HG02623 (cell line): ENCODE results near the gene PTPN1.

ENCODE experiments used
- ATAC-seq: cut with Tn5 transposase; IDR thresholded peaks from one replicate; pipeline ENCODE4 v1.9.1; 2021; ENCODE audit warnings: moderate library complexity; ENCODE audit not compliant: unreplicated experiment

The PTPN1 gene

GRCh38 chr20:50510706-50511542 is 741 bp downstream of the PTPN1 start:
- no peak for ATAC-seq

GRCh38 chr20:50512323-50512722 is 2.1 kb downstream of the PTPN1 start:
- ATAC-seq, result no peak

DNA sequence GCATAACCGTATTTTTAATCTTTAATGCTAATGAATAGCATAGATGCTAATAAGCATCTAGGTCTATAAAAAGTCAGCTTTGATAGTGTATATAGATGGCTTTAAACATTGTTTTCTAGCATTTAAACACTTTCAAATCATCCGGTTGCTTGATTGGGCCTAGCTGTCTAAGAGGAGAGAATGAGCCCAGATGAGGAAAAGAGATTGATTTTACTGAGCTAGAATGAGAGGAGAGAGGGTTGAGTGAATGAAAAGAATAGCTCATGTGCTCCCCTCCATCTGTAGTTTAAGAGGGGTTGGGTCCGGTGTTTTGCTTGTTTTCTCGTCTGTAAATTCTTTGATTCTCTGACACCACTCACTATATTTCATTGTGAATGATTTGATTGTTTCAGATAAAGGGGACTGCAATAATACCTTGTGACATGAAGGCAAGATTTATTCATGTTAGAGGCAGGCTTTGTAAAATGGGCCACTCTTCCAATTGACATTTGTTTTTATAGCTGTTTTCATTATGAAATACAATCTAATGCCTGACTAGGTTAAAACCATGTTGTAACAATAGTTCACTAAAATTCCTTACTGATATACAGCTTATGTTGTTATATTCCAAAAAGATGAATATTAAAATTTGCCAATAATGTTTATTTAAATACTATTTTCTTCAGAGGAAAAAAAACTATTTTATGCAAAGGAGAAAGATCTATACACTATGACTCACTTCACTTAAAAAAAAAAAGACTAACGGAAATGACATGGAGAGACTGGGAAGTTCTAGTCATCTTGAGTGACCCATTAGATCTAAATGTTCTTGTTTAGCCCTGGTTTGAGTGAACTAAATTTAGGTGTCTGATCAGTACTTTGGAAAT is 3.2 kb downstream of the PTPN1 start:
- ATAC-seq, result no peak

DNA sequence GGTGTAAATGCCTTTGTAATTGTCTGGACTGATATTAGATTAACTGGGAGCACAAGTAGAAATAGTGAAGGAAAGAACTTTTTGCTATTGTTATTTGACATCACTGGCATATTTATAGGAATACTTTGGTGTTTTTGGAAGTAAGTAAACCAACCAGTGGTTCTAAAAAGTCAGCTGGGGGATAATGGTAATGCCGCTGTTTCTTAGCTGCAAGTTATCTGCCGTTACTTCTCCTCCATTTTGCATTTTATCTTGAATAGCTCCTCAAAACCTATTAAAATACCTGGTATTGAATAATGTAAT is 3.8 kb downstream of the PTPN1 start:
- no peak for ATAC-seq

- no peak for ATAC-seq
Measured at GRCh38 chr20:50514750-50515149, 4.6 kb downstream of the PTPN1 start.

DNA sequence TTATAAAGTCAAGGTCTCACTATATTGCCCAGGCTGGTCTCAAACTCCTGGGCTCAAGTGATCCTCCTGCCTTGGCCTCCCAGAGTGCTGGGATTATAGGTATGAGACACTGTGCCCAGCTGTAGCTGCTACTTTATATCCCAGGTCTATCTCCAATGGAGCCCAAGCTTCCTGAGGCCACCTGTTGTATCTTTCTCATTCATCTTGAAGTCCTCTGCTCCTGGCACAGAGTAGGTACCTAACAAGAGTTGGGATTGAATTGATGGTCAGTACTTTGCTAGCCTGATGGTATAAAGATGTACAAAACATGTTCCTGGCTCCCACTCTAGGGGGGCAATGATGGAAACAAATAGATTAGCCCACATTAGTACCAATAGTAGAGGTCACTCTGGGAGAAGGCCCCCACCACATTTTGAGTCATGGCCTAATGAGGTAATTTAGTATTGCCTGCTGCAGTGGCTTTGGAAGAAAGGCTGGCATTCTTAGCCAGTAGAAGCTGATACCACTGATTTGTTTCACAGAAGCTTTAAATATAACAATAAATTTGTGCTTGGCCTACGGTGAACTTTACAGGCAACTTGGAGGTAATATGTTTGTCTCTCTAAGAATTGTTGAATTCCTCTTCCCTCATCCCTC is 5.4 kb downstream of the PTPN1 start:
- no peak for ATAC-seq

- ATAC-seq, result peak; percentile 33
Measured at GRCh38 chr20:50516180-50516934, 6.2 kb downstream of the PTPN1 start.

GRCh38 chr20:50516935-50517816 is 7.0 kb downstream of the PTPN1 start:
- ATAC-seq, result no peak

DNA sequence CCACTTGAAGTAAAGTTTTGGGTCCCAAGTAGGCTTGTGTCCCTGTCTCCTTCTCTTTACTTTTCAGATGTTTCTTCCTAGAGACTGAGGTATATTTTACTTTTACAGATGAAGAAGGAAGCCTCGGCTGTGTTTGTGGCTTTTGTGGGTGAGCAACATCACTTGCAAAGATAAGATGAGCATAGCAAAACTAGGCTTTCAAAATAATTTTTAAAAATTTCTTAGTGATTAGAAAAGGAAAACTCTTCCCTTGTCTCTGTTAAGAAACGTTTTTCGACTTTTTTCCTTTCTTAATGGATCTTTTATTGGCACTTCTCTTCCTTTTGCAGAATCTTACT is 7.6 kb downstream of the PTPN1 start:
- ATAC-seq, result no peak

- ATAC-seq, result no peak
Measured at GRCh38 chr20:50518270-50518721, 8.1 kb downstream of the PTPN1 start.

DNA sequence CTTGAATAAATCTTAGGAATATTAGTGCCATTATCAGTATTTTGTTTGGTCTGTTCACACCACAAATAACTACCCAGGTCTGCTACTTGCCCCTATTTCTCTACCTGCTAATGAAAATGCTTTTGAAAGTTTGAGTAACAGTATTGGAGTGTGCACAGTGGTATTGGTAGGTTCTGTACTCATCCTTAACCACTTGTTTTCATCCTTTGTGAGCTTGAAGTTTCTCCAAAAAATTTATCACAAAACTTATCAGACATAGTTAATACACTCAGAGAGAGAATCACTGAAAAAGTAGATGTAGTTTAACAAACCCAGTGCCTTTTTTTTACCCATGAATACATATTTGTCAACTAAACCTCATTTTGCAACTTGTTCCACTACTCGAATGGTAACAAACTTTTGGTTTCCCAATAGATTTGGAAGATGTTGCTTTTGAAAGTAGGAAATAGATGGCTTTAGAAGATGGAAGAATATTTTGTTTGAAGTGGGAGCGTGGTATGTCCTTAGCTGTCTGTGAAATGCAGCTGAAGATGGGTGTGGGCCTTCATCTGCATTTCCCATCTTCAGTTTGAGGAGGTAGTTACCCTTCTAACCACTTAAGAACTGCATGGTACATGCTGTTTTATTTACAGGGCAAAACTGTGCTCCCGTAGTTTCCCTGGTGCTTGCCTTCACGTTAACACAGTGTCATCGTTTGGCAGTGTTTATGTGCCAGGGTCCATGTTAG is 9.0 kb downstream of the PTPN1 start:
- ATAC-seq, result no peak

DNA sequence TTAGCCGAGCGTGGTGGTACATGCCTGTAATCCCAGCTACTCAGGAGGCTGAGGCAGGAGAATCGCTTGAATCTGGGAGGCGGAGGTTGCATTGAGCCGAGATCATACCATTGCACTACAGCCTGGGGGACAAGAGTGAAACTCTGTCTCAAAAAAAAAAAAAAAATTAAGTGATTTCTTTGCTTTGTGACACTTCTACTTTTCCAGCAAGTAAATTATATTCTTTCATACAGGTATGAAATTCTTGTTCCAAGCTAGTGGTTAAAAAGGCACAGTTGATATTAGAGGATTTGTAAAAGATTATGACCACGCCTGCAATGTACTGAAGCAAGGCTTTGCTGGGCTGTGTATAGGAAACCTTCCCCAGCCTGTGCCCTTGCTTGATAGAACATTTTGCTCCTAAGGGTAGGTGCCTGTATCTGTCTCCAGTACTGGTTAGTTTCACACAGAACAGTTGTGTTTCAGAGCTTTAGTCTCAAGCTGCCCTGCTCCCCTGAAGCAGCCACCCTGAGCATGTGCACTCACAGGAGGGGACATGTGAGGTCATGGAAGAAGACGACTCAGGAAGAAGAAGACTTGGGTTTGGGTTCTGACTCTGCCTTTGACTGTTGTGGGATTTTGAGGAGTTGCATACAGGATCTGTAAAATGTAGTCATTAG is 10.2 kb downstream of the PTPN1 start:
- ATAC-seq, result no peak

DNA sequence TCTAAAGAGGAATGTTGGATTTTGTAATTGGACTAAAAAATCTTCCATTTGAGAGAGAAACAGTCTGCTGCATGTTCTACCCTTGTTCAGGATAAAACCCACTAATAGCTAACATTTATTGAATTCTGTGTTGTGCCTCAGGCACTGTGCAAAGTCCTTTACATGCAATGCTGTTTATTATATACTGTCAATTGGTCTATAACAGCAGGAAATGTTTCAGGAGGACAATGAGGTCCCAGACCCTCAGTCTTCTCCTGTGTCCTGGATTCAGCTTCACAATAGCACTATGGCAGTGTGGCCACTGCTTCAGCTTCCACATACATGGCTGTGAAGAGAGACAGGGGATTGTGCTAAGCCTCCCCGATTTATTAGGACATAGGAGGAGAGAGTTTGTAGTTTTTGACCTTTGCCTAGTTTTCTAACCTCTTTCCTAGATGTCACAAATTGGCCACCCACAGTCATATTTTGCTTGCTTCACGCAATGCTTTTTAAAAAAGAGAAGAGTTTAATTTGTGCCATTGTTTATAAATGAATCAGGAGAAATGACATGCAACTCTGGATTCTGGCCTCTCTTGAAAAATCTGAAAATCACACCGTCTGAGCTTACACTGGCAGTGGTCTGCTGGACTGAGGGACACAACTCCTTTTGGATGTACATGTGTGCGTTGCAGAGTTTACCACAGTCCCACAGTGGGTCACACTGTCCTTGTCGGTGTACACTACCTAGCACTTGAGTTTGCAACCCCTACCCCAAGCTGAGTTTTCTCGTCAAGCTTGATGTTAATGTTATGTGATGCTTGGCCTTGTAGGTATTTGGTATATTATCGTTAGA is 11.3 kb downstream of the PTPN1 start:
- ATAC-seq, result no peak

DNA sequence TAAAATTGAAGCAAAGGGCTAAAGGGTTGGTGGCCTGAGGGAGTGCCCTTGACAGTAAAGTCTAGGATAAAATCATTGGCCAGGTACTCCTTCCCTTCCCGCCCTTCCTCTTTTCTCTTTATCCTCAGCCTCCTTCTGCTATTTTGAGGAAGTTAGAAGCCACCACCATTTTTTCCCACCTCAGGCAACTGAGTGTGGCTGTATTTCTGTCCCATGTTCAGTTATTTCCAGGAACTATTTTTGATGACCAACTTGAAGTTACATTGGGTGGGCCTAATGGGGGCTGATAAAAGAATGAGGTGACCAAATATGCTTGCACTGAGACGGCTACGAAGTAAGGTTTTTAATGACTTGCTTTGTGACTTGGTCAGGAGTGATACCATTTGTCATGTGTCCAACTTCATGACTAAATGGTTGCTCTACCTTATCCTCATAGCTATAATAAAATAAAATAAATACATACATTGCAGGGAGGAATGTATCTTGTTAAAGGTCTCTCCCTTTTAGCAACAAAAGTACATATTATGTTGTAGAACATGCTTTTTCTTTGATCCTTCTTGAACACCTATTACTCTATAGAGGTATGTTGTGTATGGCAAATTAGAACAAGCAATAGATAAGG is 12.0 kb downstream of the PTPN1 start:
- no peak for ATAC-seq

DNA sequence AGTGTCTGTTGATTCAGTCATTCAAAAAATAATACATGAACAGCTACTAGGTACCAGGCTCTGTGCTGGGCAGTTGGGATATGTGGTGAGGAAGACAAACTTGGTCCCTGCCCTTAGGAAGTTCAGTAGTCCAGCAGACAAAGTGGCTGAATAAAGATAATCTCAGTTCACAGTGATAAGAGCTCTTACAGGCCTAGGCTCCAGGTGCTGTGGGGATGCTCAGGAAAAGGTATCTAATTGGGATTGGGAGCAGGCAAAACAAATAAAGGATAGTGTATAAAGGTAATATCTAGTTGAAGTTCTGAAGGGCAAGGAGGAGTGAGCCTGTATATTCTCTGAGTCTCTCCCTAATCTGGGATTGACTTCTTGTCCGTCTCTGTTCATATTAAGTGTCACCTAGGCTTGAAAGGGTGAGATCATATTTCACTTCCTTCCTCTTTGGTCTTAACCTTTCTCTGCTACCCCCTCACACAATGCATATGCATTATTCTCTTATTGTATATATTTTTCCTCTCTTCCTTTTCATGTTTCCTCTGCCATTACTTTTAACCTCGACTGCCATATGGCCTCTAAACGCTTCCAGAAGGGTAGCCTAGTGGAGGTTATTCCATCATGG is 13.5 kb downstream of the PTPN1 start:
- ATAC-seq, result no peak

DNA sequence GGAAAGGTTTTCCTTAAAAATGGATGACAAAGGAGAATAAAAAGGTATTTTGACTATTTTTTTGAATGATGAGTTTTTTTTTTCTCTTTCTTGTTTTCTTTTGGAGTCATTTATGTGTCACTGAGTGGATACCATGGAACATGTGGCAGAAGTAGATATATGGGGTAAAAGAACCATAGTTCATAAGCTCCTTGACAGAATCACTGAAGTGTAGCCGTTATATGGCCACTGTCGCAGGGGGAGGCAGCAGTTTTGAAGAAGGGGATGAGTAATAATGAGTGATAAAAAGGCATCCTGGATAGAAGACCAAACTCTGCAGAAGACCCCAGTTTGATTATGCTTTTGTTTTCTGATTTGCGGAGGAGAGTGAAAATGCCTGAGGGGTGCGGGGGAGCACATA is 15.5 kb downstream of the PTPN1 start:
- ATAC-seq, result no peak

DNA sequence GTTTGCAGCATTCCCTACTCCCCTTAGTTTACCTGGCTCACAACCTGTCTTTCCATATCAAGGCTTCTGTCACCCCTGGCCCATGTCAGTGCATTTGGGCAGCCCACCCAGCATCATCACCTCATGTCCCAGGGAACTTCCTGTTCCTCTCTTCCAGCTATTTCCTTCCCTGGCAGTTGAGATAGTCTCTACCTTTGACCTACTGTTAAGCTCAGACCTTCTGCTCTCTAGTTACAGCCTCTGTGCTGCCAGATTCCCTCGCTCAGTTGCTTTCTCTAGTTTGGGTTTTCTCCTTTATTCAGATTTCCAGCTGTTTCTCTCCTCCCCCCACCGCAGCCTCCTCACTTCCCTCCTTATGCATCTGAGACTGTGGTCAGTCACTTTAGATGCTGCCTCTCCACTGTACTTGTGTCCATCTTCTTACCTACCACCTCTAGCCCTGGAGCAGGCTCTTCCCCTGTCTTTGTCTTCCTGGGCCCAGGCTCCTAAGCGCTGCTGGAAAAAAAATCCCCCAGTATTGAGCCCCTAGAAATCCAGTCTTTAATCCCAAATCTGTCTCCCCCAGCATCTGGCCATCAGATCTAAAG is 16.3 kb downstream of the PTPN1 start:
- no peak for ATAC-seq
